ENCODE results near the gene CLRN3. TPM values are rescaled to one million over a fixed set of nuclear protein-coding genes. Genes with fewer than 3 reads are reported as not detected.
A peak's percentile ranks its signal among the peaks of the same experiment; 100 is the strongest.

The CLRN3 gene
- total and polyA plus RNA-seq, 4 donors = 0.10 to 0.12 TPM; not detected in 2

DNA sequence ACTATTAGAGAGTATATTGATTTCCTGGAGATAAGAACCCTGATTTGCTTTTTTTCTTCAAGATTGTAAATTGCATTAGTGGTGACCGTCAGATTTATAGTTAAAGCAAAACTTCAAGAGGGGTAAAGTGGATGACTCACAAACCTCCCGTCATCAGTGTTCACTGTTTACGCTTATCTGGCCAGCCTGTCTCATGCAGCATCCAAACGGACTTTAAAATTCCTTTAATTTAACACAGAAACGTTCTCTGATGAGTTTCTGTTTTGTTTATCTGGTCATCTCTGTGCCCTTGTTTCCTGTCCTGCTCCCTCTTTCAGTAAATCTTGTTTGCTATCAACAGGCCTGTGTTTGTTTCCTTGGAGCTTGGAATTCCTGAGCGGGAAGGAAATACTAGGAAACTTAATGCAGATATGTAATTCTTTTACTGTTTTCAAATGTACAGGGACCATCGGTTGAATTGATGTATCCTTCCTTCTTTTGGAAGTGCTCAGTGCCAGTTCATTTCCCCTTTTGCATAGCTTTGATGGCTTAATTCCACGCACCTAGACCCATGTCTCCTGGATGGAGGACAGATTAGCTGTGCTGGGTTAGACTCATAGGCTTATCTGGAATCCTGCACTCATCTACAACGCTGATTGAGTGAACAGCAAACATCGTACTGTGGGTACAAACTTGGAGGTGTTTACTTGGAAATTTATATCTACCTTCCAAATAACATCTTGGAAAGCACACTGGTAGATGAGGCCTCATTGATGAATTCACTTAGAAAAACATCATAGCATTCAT is 35.5 kb upstream of the CLRN3 start:
- 38 to 58% methylated on average over 10 of the region's 10 CpGs for WGBS, 2 donors
- Histone ChIP-seq H3K9me3 (ENCODE audit: control insufficient read depth in 4 of 4, insufficient read depth in 3 of 4, low read length in 3 of 4) (peaks cover 0 to 6% (median 0%) of the 10 kb centered on the region in 4 donors), H3K9ac (ENCODE audit: insufficient read depth in 1 of 2, low read length in 2 of 2) (no peak overlapping the region), H3K27me3 (ENCODE audit: control insufficient read depth in 3 of 3, insufficient read depth in 3 of 3, low read length in 2 of 3) (no peaks in the 10 kb centered on the region), H3K36me3 (ENCODE audit: control insufficient read depth in 4 of 4, insufficient read depth in 4 of 4, low read length in 4 of 4) (no peaks in the 10 kb centered on the region), H3K4me1 (ENCODE audit: control insufficient read depth in 5 of 5, insufficient read depth in 5 of 5, low read length in 5 of 5) (peaks cover 2 to 18% (median 13%) of the 10 kb centered on the region in 5 donors), H3K27ac (ENCODE audit: low read depth in 1 of 2, low read length in 1 of 2) (peak overlapping the region; percentile 37 to 70), H3K4me3 (no peak overlapping the region)
- TF ChIP-seq, protein P1, sequence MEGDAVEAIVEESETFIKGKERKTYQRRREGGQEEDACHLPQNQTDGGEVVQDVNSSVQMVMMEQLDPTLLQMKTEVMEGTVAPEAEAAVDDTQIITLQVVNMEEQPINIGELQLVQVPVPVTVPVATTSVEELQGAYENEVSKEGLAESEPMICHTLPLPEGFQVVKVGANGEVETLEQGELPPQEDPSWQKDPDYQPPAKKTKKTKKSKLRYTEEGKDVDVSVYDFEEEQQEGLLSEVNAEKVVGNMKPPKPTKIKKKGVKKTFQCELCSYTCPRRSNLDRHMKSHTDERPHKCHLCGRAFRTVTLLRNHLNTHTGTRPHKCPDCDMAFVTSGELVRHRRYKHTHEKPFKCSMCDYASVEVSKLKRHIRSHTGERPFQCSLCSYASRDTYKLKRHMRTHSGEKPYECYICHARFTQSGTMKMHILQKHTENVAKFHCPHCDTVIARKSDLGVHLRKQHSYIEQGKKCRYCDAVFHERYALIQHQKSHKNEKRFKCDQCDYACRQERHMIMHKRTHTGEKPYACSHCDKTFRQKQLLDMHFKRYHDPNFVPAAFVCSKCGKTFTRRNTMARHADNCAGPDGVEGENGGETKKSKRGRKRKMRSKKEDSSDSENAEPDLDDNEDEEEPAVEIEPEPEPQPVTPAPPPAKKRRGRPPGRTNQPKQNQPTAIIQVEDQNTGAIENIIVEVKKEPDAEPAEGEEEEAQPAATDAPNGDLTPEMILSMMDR (IDR thresholded peaks at IDR 0.05; ENCODE audit: control extremely low read depth, extremely low read depth) = no peak
- ATAC-seq (ENCODE audit: insufficient read depth, low FRiP score) = peak; percentile 28
- peak in 2 of 3 donors; percentile 41 to 54 for DNase-seq

DNA sequence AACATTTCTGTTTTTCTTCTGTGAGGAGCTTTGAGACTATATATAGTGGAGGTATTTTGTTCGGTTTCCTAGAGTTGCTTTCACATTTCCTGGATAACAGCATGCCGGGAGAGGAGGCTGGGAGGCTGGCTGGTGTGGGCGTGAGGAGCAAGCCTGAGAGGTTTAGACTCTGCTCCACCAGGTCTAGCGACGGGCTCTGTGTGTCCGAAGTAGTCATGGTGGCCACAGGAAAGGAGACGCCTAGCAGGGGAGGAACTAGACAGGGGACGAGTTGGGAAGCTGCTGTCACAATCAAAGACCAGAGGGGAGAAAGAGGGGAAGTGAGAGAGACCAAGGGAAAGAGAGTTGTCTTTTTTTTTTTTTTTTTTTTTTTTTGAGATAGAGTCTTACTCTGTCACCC is 33.7 kb upstream of the CLRN3 start:
- H3K4me1 ChIP-seq (ENCODE audit: control insufficient read depth in 5 of 5, insufficient read depth in 5 of 5, low read length in 5 of 5) = peaks cover 2 to 33% (median 13%) of the 10 kb centered on the region in 5 donors
- DNase-seq = no peak

DNA sequence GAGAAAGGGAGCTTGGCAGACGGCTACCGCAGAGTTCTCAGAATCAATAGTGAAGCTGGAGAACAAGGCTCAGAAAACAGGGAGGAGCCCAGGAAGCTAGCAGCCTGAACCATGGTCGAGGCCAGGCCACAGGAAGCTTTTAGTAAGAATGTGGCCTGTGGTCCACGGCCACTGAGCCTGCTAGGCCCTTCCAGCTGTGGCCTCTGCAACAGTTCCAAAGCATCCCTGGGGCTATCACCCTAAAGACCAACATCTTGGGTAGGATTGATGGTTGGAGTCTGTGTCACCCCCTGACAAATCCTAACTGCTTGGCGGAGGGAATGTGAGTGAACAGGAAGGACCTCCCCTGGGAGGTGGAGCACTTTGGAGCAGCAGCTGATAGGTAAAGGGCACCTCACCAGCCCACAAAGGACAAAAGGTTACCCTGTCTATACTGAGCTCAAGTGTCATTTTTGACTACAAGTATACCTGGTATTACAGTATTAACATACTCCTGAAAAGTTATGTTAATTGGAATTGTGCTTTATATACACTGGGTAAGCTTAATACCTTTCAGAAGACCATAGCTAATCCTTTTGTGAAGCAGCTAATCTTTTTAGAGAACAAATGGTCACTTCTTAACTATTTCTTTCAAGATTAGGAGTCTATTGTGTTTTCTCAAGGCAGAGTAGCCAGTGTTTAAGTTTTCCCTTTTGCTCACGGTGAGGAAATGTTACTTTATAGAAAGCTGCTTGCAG is 32.9 kb upstream of the CLRN3 start:
- DNase-seq (no peak), ATAC-seq (ENCODE audit: insufficient read depth, low FRiP score) (no peak)
- Histone ChIP-seq H3K27ac (ENCODE audit: low read depth in 1 of 2, low read length in 1 of 2) (peak overlapping the region; percentile 58 to 76), H3K36me3 (ENCODE audit: control insufficient read depth in 4 of 4, insufficient read depth in 4 of 4, low read length in 4 of 4) (no peaks in the 10 kb centered on the region), H3K4me3 (no peak overlapping the region), H3K9ac (ENCODE audit: insufficient read depth in 1 of 2, low read length in 2 of 2) (no peak overlapping the region), H3K27me3 (ENCODE audit: control insufficient read depth in 3 of 3, insufficient read depth in 3 of 3, low read length in 2 of 3) (no peaks in the 10 kb centered on the region), H3K9me3 (ENCODE audit: control insufficient read depth in 4 of 4, insufficient read depth in 3 of 4, low read length in 3 of 4) (no peaks in the 10 kb centered on the region), H3K4me1 (ENCODE audit: control insufficient read depth in 5 of 5, insufficient read depth in 5 of 5, low read length in 5 of 5) (peaks cover 2 to 41% (median 13%) of the 10 kb centered on the region in 5 donors)
- TF ChIP-seq, protein P1 (IDR thresholded peaks at IDR 0.05; ENCODE audit: control extremely low read depth, extremely low read depth) = no peak
- WGBS, 2 donors = 39 to 58% methylated on average over 6 of the region's 6 CpGs

More for the DNA sequence above, 33.7 kb upstream of the CLRN3 start:
- H3K27me3 ChIP-seq (ENCODE audit: control insufficient read depth in 3 of 3, insufficient read depth in 3 of 3, low read length in 2 of 3) = no peaks in the 10 kb centered on the region
- no peaks in the 10 kb centered on the region for H3K36me3 ChIP-seq (ENCODE audit: control insufficient read depth in 4 of 4, insufficient read depth in 4 of 4, low read length in 4 of 4)
- peak overlapping the region in 1 of 2 donors; percentile 74 for H3K27ac ChIP-seq (ENCODE audit: low read depth in 1 of 2, low read length in 1 of 2)
- TF ChIP-seq, protein P1 (IDR thresholded peaks at IDR 0.05; ENCODE audit: control extremely low read depth, extremely low read depth) = no peak
- 20 to 51% methylated on average over 8 of the region's 8 CpGs for WGBS, 2 donors
- no peaks in the 10 kb centered on the region for H3K9me3 ChIP-seq (ENCODE audit: control insufficient read depth in 4 of 4, insufficient read depth in 3 of 4, low read length in 3 of 4)
- no peak overlapping the region for H3K4me3 ChIP-seq
- no peak overlapping the region for H3K9ac ChIP-seq (ENCODE audit: insufficient read depth in 1 of 2, low read length in 2 of 2)
- no peak for ATAC-seq (ENCODE audit: insufficient read depth, low FRiP score)

Measured in lung (tissue), 12 donors.